Activated gamma-delta T cell treated with Interleukin-2 at 50 U/mL for 16 hours (primary cell): Measurements from ENCODE around the gene AURKA.
A peak's percentile ranks its signal among the peaks of the same experiment; 100 is the strongest.

Experiments used
- DNase-seq: peaks from one replicate; pipeline ENCODE4 v3.0.0-alpha.2; 2020

Gene AURKA

GRCh38 chr20:56392132-56392880 is at the start of gene AURKA, which contains the start of gene CSTF1:
Gene AURKA (minus strand): TSS chr20:56392215. CDS start chr20:56388197, 4,018 bp downstream.
Gene CSTF1 (plus strand): TSS chr20:56392645. CDS start chr20:56395553, 2,908 bp downstream.
- peak; percentile 99 for DNase-seq

- peak; percentile 58 for DNase-seq
Observed at GRCh38 chr20:56440346-56441007, 48.5 kb upstream of the AURKA start.

DNA sequence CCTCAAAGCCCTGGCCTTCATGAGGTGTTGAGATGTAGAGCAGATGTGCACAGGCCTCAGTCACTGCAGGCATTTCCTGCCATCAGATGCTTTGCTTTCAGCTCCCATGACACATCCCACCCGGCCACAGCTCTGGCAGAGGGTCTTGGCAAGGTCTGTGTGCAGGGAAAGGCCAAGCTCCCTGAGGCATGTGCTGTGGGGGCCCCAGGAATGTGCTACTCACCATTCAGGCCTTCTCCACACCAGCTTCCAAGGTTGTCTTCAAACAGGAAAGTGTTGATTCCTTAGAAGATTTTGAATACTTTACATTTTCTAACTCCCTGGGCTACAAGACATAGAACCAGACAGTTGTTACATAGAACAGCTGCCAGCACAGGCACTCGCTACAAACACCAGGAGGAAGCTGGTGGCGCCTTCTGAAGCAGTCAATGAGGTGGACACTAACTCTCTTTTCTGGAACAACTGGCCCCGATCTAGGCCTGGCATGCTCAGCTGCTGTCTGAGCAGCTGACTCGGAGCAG is 47.8 kb upstream of the AURKA start:
- DNase-seq = peak; percentile 20

DNA sequence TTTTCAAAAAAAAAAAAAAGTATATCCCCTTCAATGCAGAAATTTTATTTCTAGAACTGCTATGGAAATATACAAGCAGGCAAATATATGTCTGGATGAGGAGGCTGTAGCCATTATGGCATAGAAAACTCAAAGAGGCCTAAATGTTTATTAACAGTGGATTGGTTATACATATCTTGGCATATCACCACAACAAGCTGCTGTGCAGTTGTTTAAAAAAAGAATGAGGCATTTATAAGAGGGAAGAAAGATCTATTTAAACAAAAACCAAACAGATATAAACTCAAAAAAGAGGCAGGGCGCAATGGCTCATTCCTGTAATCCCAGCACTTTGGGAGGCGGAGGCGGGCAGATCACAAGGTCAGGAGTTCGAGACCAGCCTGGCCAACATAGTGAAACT is 46.3 kb upstream of the AURKA start:
- DNase-seq = no peak

GRCh38 chr20:56437196-56437960 is 45.4 kb upstream of the AURKA start:
- no peak for DNase-seq

DNA sequence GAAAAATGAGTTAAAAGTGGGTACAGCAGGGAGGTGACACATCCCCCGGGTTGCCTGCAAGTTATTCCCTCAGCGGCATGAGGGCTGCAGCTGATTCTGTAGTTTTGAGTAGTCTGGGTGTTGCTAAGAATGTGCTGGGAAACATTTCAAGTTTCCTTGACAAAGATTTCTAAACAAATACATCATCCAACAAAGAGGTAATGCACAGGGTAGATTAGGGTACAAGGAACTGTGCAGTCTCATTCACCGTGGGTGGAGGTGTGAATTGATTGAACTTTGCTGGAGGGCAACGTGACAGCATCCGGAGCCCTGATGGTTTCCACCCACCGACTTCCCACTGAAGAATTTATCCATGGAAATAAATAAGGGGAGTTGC is 41.9 kb upstream of the AURKA start:
- DNase-seq = no peak

DNA sequence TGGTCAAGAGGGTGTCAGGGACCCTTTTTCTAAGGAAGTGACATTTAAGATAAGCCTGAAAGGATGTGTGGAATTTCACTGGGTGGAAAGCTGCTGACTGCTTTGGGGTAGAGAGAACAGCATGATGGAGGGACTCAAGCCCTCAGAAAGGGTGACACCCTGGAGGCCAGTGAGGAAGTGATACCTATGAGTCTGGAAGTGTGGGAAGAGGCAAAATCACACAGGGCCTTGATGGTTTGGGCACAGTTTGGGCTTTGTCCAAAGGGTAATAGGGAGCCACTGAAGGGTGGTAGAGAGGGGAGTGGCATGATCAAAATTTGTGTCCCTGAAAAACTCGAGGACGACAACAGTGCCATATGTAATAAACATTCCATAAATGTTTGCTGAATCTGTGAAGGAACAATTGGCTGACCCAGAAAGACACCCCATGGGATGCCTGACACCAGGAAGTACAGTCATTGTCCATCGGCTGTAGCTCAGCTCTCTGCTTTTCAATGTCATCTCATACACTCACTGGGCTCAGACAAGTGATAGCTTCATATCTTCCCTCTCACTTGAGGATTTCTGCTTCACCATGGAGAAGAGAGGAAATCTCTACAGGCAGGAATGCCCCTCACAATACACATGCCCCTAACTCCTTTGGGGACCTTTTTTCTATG is 41.3 kb upstream of the AURKA start:
- no peak for DNase-seq

DNA sequence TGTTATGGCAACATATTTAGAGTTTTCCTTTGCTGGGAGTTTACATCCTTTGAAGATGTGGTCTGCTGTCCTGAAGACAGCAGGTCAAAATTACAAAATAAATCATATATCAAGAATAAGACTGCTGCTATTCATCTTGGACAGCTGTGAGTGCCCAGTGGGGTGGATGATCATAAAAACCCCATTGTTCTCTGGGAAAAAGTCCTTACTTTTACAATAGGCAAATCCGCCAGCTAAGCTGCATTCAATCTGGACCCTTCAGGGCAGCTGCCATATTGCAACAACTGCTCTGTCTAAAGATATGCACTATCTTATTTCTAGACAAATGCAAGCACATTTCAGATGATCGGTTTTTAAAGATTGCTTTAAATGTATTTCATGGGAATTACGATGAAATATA is 39.5 kb upstream of the AURKA start:
- no peak for DNase-seq

DNA sequence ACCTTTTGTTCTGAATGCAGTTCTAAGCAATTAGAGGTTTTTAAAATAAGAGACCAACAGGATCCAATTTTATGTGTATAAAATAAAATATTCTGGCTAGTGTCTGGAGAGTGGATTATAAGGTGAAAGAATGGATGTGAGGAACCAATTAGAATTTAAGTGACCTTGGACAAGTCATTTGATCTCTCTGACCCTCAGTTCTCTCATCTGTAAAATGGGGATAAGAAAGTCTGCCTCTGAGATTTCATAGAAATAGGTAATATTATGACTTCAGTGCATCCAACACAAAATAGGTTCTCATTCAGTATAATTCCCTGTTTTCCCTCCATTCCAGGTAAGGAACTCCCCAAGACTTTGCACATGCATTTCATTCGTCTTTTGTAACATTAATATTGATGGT is 38.9 kb upstream of the AURKA start:
- no peak for DNase-seq

- DNase-seq = no peak
Observed at GRCh38 chr20:56430461-56430860, 38.4 kb upstream of the AURKA start.

- DNase-seq = no peak
Observed at GRCh38 chr20:56429941-56430340, 37.9 kb upstream of the AURKA start.

GRCh38 chr20:56429502-56429901 is 37.5 kb upstream of the AURKA start:
- DNase-seq = no peak

GRCh38 chr20:56428881-56429280 is 36.9 kb upstream of the AURKA start:
- DNase-seq = no peak

DNA sequence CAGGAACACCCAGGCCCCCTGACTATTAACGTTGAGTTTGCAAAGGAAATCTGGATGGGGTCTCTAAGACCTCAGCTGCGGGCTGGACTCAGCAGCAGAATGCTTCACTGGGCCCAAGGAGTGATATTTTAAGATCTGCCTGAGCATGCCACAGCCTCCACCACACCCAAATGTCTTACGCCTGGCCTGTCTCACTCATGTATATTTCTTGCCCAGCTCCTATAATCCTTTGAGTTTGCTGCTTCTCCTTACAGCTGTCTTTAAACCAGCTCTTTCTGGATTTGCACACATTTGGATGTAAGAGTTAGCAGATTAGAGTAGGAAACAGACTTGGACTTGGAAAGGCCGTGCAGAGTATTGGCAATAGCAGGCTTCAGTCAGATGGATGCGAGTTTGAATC is 36.4 kb upstream of the AURKA start:
- DNase-seq = no peak

GRCh38 chr20:56427797-56428196 is 35.8 kb upstream of the AURKA start:
- no peak for DNase-seq

DNA sequence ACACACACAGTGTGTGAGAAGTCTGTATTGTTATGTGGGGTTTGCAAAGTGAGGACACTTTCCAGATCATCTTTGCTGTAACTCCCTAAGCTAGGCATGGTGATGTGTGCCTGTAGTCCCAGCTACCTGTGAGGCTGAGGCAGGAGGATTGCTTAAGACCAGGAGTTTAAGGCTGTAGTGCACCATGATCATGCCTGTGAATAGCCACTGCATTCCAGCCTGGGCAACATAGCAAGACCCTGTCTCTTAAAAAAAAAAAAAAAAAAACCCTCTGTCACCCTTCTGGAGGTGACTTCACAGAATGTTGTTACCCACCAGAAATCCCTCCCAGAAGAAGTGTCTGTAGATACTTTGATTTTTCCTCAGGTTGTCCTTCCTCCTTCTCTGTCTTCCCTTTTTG is 34.9 kb upstream of the AURKA start:
- no peak for DNase-seq

- no peak for DNase-seq
Observed at GRCh38 chr20:56426026-56426425, 34.0 kb upstream of the AURKA start.

DNA sequence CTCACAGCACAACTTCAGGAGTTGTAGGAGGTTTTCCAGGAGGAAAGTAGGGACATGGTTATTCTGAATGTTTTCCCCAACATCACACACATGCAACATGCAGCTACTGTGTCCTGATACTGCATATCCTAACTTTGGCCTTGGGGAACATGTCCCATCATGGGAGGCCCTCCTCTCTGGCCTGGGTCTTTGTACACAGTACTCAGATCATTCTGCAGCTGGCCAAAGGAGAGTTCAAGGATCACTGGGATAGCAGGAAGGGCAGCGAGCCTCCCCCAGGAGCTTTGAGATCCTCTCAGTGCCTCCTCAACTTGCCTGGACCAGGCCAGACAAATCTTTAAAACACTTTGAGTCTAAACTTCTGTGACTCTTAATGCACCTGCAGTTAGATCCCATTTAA is 32.9 kb upstream of the AURKA start:
- DNase-seq = no peak

DNA sequence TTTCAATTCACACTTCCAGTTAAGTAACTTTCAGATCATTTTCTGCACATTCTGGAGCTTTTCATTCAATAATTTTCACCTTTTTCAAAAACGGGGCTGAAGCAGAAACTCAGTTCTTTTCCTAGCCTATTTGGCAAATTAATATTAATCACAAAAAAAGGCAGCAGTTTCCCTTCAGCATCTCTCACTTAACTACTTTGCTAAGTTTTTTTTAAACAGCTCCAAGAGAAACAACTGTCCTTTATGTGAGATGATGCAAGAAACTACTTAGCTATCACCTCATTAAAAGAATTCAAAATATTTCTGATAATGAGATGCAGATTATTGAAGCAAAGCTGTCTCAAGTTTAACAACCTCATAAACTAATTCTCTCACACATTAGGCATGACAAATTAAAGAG is 31.9 kb upstream of the AURKA start:
- DNase-seq = no peak

- no peak for DNase-seq
Observed at GRCh38 chr20:56423211-56423610, 31.2 kb upstream of the AURKA start.

DNA sequence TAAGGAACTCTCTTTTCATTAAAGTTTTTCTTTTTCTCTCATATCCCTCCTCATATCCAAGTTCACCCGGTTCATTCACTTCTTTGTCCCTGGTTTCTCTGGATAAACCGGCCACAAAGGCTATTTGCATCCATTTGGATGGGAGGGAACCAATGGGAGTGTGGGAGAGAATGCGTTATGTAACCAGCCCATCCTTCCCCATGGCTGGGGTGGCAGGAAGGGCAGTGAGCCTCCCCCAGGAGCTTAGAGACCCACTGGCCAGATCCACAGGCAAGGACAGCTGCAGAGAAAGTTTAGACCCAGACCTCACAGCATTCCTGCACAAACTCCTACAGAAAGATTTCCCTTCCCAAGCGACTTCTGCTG is 30.8 kb upstream of the AURKA start:
- no peak for DNase-seq

GRCh38 chr20:56422076-56422823 is 30.2 kb upstream of the AURKA start:
- no peak for DNase-seq
